SH-SY5Y (cell line): ENCODE measurements around the gene PNPLA2.

Source experiments
- GATA2 ChIP-seq: IDR thresholded peaks from 2 replicates; pipeline ENCODE4 v1.6.1; 2011; ENCODE audit warnings: mild to moderate bottlenecking, low read depth, low read length
- GATA3 ChIP-seq: IDR thresholded peaks from 2 replicates; pipeline ENCODE4 v1.6.1; 2011; ENCODE audit warnings: low read depth, mild to moderate bottlenecking, low read length, moderate library complexity

GRCh38 chr11:819943-820649 lies 1.4 kb downstream of the PNPLA2 start:
- TF ChIP-seq GATA3 (no peak), GATA2 (no peak)
